Measurements from ENCODE around the gene SLIT3.

DNA sequence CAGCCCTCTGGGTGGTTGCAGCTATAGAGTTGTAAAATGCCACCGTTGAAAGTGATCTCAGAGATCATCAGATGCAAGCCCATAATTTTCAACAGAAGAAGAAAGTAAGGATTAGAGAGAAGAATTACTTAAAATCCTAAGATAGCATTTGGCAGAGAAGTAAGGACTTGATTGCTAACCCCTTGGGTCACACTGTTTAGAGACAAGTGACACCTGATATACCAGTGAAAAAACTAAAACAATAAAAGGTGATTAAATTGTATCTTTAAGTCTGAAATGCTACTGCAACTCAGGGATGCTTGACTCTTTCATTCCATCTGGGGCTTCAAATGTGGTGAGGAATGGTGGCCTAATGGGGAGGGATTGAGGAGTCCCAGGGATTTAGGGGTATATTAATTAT lies 440.9 kb downstream of the SLIT3 start:
- no peak for TF ChIP-seq POLR2A (IDR thresholded peaks at IDR 0.05; ENCODE audit: low read depth)
- no peak for TF ChIP-seq EP300 (IDR thresholded peaks at IDR 0.05)
- no peak for TF ChIP-seq POLR2AphosphoS5 (IDR thresholded peaks at IDR 0.05)
- TF ChIP-seq, protein P1, sequence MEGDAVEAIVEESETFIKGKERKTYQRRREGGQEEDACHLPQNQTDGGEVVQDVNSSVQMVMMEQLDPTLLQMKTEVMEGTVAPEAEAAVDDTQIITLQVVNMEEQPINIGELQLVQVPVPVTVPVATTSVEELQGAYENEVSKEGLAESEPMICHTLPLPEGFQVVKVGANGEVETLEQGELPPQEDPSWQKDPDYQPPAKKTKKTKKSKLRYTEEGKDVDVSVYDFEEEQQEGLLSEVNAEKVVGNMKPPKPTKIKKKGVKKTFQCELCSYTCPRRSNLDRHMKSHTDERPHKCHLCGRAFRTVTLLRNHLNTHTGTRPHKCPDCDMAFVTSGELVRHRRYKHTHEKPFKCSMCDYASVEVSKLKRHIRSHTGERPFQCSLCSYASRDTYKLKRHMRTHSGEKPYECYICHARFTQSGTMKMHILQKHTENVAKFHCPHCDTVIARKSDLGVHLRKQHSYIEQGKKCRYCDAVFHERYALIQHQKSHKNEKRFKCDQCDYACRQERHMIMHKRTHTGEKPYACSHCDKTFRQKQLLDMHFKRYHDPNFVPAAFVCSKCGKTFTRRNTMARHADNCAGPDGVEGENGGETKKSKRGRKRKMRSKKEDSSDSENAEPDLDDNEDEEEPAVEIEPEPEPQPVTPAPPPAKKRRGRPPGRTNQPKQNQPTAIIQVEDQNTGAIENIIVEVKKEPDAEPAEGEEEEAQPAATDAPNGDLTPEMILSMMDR (IDR thresholded peaks at IDR 0.05): no peak

All from esophagus muscularis mucosa (tissue), 4 donors.